Stimulated activated CD4-positive, alpha-beta T cell treated with anti-CD3 and anti-CD28 coated beads, Interleukin-2, amount 100 ng/mL, for 24 hours (primary cell): ENCODE measurements around the gene CHRNA4.

Source experiments
- DNase-seq, 2 donors: peaks; one replicate each; pipeline ENCODE4 v3.0.0-alpha.2; 2020

The CHRNA4 gene

GRCh38 chr20:63318391-63319163 lies 42.6 kb downstream of the CHRNA4 start:
- no peak for DNase-seq

GRCh38 chr20:63317601-63318291 lies 43.4 kb downstream of the CHRNA4 start:
- DNase-seq, result no peak

GRCh38 chr20:63317061-63317460 lies 44.1 kb downstream of the CHRNA4 start:
- no peak for DNase-seq

GRCh38 chr20:63316502-63316921 lies 44.6 kb downstream of the CHRNA4 start:
- DNase-seq, result no peak

GRCh38 chr20:63315731-63316491 lies 45.2 kb downstream of the CHRNA4 start:
- no peak for DNase-seq

- no peak for DNase-seq
Observed at GRCh38 chr20:63315240-63315689, 45.9 kb downstream of the CHRNA4 start.

- no peak for DNase-seq
Observed at GRCh38 chr20:63314566-63315239, 46.4 kb downstream of the CHRNA4 start.

- DNase-seq, result no peak
Observed at GRCh38 chr20:63314015-63314471, 47.1 kb downstream of the CHRNA4 start.

- DNase-seq, result no peak
Observed at GRCh38 chr20:63313349-63314014, 47.7 kb downstream of the CHRNA4 start.

- DNase-seq, result no peak
Observed at GRCh38 chr20:63312690-63313348, 48.3 kb downstream of the CHRNA4 start.

- no peak for DNase-seq
Observed at GRCh38 chr20:63312273-63312672, 48.9 kb downstream of the CHRNA4 start.

GRCh38 chr20:63311833-63312243 lies 49.3 kb downstream of the CHRNA4 start:
- DNase-seq, result no peak

GRCh38 chr20:63311186-63311832 lies 49.8 kb downstream of the CHRNA4 start:
- no peak for DNase-seq

- no peak for DNase-seq
Observed at GRCh38 chr20:63310265-63310991, 50.7 kb downstream of the CHRNA4 start.

- peak; percentile 42 to 46 for DNase-seq
Observed at GRCh38 chr20:63309261-63310071, 51.7 kb downstream of the CHRNA4 start.

GRCh38 chr20:63308218-63308911 lies 52.8 kb downstream of the CHRNA4 start:
- DNase-seq, result no peak

- DNase-seq, result no peak
Observed at GRCh38 chr20:63307538-63308217, 53.5 kb downstream of the CHRNA4 start.
